ENCODE measurements around the gene PRTG.

GRCh38 chr15:55770806-55771205 lies 27.9 kb upstream of the PRTG start:
- TF ChIP-seq CTCF (IDR thresholded peaks at IDR 0.05) (no peak), POLR2A (IDR thresholded peaks at IDR 0.05) (no peak)

Measured in adrenal gland (tissue), 5 donors.